GM12878 (cell line): Measurements from ENCODE around the gene ARHGEF6. TPM values are rescaled to one million over a fixed set of nuclear protein-coding genes. Genes with fewer than 3 reads are reported as not detected.

ENCODE experiments used
- ATAC-seq: fragments of 200-7000 bp; cut with Tn5 transposase; 3 replicates; pipeline ENCODE4 v1.9.1; 2020; ENCODE audit warnings: mild to moderate bottlenecking, moderate library complexity
- BruUV-seq: library from RNA; stranded (reverse); fragments of 400-500 nt; replicated peaks from 2 replicates; lab custom pipeline; 2021; lab: Mats Ljungman, UMichigan
- CTCF ChIA-PET: fragments of 300-600 bp; sonication (Branson Sonifier 250); formaldehyde crosslinking; extraction: SDS; loops from one replicate; lab custom pipeline; 2021; ENCODE audit warnings: inconsistent platforms; lab: Yijun Ruan, JAX
- POLR2A ChIA-PET: fragments of 350-600 bp; formaldehyde crosslinking; extraction: SDS; loops from one replicate; lab custom pipeline; 2021; ENCODE audit warnings: inconsistent platforms; lab: Charles Lee
- RAD21 ChIA-PET: fragments of 300-600 bp; sonication (Branson Sonifier 250); formaldehyde crosslinking; loops from one replicate; lab custom pipeline; 2023; ENCODE audit warnings: antibody characterized with exemption; ENCODE audit not compliant: unreplicated experiment; lab: Charles Lee
- SMC1A ChIA-PET: fragments of 300-600 bp; sonication (Branson Sonifier 250); formaldehyde crosslinking; loops from one replicate; lab custom pipeline; 2023; ENCODE audit not compliant: unreplicated experiment, uncharacterized antibody; lab: Charles Lee
- DNase-seq: peaks from one replicate; pipeline ENCODE4 v3.0.0-alpha.2; 2011; ENCODE audit warnings: low read depth, low spot score
- FAIRE-seq: peaks from 3 replicates; lab custom pipeline; 2011; peaks lifted over from hg19 to GRCh38; lab: Jason Lieb, UNC
- H2AFZ ChIP-seq: 2 replicates; pipeline ENCODE4 v1.6.0; 2011; ENCODE audit warnings: low read depth, low read length, control low read depth; ENCODE audit not compliant: control insufficient read depth
- H3K27ac ChIP-seq: 2 replicates; pipeline ENCODE4 v1.5.1; 2011; ENCODE audit warnings: control low read depth; ENCODE audit not compliant: control insufficient read depth, insufficient read depth
- H3K27me3 ChIP-seq, 2 experiments: replicated peaks in 1 of 2; 2 replicates each; pipeline versions ENCODE4 v1.6.0 to v1.6.1; 2011; ENCODE audit warnings: low read length in 1 of 2; ENCODE audit not compliant: control insufficient read depth in 2 of 2, insufficient read depth in 2 of 2
- H3K36me3 ChIP-seq, 2 experiments: 2 replicates each; pipeline ENCODE4 v1.5.1; 2011; ENCODE audit warnings: low read length in 1 of 2; ENCODE audit not compliant: control insufficient read depth in 2 of 2, insufficient read depth in 2 of 2
- H3K4me1 ChIP-seq: 2 replicates; pipeline ENCODE4 v1.6.1; 2011; ENCODE audit warnings: mild to moderate bottlenecking, low read length, moderate library complexity, mixed read lengths; ENCODE audit not compliant: control insufficient read depth, insufficient read depth
- H3K4me2 ChIP-seq: 2 replicates; pipeline ENCODE4 v1.6.0; 2011; ENCODE audit warnings: control low read depth; ENCODE audit not compliant: control insufficient read depth, insufficient read depth
- H3K4me3 ChIP-seq: fragments of 200-600 bp; sonication (generic); 2 replicates; pipeline ENCODE4 v1.5.1; 2016
- H3K79me2 ChIP-seq: 2 replicates; pipeline ENCODE4 v1.6.0; 2011; ENCODE audit warnings: low read length; ENCODE audit not compliant: control insufficient read depth, insufficient read depth
- H3K9ac ChIP-seq: 2 replicates; pipeline ENCODE4 v1.8.0; 2011; ENCODE audit warnings: low read length, control low read depth, mixed read lengths; ENCODE audit not compliant: control insufficient read depth, insufficient read depth
- H3K9me3 ChIP-seq: replicated peaks from 3 replicates; pipeline ENCODE4 v1.5.1; 2011; ENCODE audit warnings: mild to moderate bottlenecking, low read length; ENCODE audit not compliant: control insufficient read depth, insufficient read depth
- H4K20me1 ChIP-seq: 2 replicates; pipeline ENCODE4 v1.6.0; 2011; ENCODE audit not compliant: control insufficient read depth, insufficient read depth
- CHD2 ChIP-seq: IDR thresholded peaks from 2 replicates; pipeline ENCODE4 v1.6.1; 2011; ENCODE audit warnings: low read depth, low read length, improper control_type of control experiment, borderline replicate concordance
- CREM ChIP-seq: IDR thresholded peaks from 2 replicates; pipeline ENCODE4 v1.6.1; 2014; ENCODE audit warnings: antibody characterized with exemption, low read depth
- EP300 ChIP-seq, 2 experiments: fragments of 150-350 bp in 1 of 2; IDR thresholded peaks; 2 replicates each; pipeline ENCODE4 v1.6.1; 2011 to 2012; ENCODE audit warnings: low read depth in 2 of 2, low read length in 2 of 2, borderline replicate concordance in 1 of 2, improper control_type of control experiment in 1 of 2, inconsistent platforms in 1 of 2; ENCODE audit not compliant: control insufficient read depth in 1 of 2
- FOXM1 ChIP-seq: IDR thresholded peaks from 2 replicates; pipeline ENCODE4 v1.6.1; 2012; ENCODE audit warnings: low read depth, mild to moderate bottlenecking, inconsistent platforms, low read length, moderate library complexity
- KAT2A ChIP-seq: conservative IDR thresholded peaks from 2 replicates; pipeline ENCODE4 v1.6.1; 2011; ENCODE audit warnings: low read depth, low read length; ENCODE audit not compliant: control insufficient read depth
- MEF2A ChIP-seq: IDR thresholded peaks from 2 replicates; pipeline ENCODE4 v1.6.1; 2011; ENCODE audit warnings: low read depth, mild to moderate bottlenecking, low read length, moderate library complexity; ENCODE audit not compliant: insufficient read depth
- PML ChIP-seq: IDR thresholded peaks from 2 replicates; pipeline ENCODE4 v1.6.1; 2012; ENCODE audit warnings: low read length, inconsistent platforms
- RCOR1 ChIP-seq: conservative IDR thresholded peaks from 2 replicates; pipeline ENCODE4 v1.6.1; 2012; ENCODE audit warnings: low read depth, low read length, improper control_type of control experiment
- RUNX3 ChIP-seq: IDR thresholded peaks from 2 replicates; pipeline ENCODE4 v1.6.1; 2012; ENCODE audit warnings: low read length, inconsistent platforms
- SUZ12 ChIP-seq: fragments of 200-600 bp; sonication (generic); IDR thresholded peaks from one replicate; pipeline ENCODE4 v1.6.1; 2018; ENCODE audit warnings: antibody characterized with exemption, mild to moderate bottlenecking; ENCODE audit not compliant: unreplicated experiment
- TCF12 ChIP-seq: IDR thresholded peaks from 2 replicates; pipeline ENCODE4 v1.6.1; 2011; ENCODE audit warnings: low read depth, mild to moderate bottlenecking, low read length
- YBX1 ChIP-seq: fragments of 450-650 bp; IDR thresholded peaks from 2 replicates; pipeline ENCODE4 v1.6.1; 2016; ENCODE audit warnings: antibody characterized with exemption
- WGBS: methylation state at CpG from one replicate; pipeline ENCODE4 v1.1.6; 2016; ENCODE audit warnings: low lambda C conversion rate; ENCODE audit not compliant: insufficient replicate concordance, insufficient coverage; ENCODE audit errors: missing lambda C conversion rate; 5-methylcytosine and 5-hydroxymethylcytosine counted together
- in situ Hi-C: fragments of 300-500 bp; cut with MboI; formaldehyde crosslinking; loops from 9 replicates; pipeline ENCODE4 v1.14.3; 2018; ENCODE audit warnings: mixed read lengths
- intact Hi-C: fragments of 100-400 bp; cut with micrococcal nuclease; formaldehyde crosslinking; loops from one replicate; pipeline ENCODE4 v1.14.2; 2022; ENCODE audit not compliant: unreplicated experiment
- polyA plus RNA-seq, 11 experiments: library from polyadenylated mRNA; depleted of rRNA in 4 of 11; unstranded in 6 of 11; stranded (reverse) in 5 of 11; fragments of >200 nt; fragmentation: Nextera tagmentation in 4 of 11; fragmentation: Illumina TruSeq in 1 of 11; extraction: Ambion mirVana in 4 of 11; extraction: Trizol in 1 of 11; gene quantifications; 1 replicate in 1 of 11; 2 replicates in 10 of 11; pipeline versions ENCODE4 v1.2.1 to v1.2.3, GENCODE V29; 2011 to 2016; ENCODE audit warnings: inconsistent platforms in 2 of 11, missing spikeins in 2 of 11, low read depth in 1 of 11
- total RNA-seq, 4 experiments: library from RNA; depleted of rRNA in 3 of 4; stranded (reverse); fragments of >200 nt in 3 of 4; fragmentation: Illumina TruSeq in 1 of 4; extraction: Trizol in 1 of 4; gene quantifications; 2 replicates each; pipeline versions ENCODE4 v1.2.1 to v1.2.3, GENCODE V29; 2013 to 2021
- TF ChIP-seq, protein P1 (sequence below): IDR thresholded peaks from 2 replicates; pipeline ENCODE4 v1.6.1; 2012; ENCODE audit warnings: low read length, inconsistent platforms
- TF ChIP-seq, protein P2 (sequence below): IDR thresholded peaks from 2 replicates; pipeline ENCODE4 v1.6.1; 2011; ENCODE audit warnings: borderline replicate concordance, low read depth, mild to moderate bottlenecking, moderate library complexity, mixed read lengths, low read length; ENCODE audit not compliant: insufficient read depth; ENCODE audit errors: extremely low read length
- TF ChIP-seq, protein P3 (sequence below): fragments of 450-650 bp; IDR thresholded peaks from 2 replicates; pipeline ENCODE4 v1.6.1; 2017; ENCODE audit warnings: mild to moderate bottlenecking, low read depth, inconsistent platforms; ENCODE audit not compliant: poor library complexity, severe bottlenecking

ARHGEF6 gene
- total and polyA plus RNA-seq, 10 of the 15 experiments (the other 5 are each of a cell fraction or from before 2014, with no cell fraction given): 5.4 to 29.7 (median 18.0) TPM

DNA sequence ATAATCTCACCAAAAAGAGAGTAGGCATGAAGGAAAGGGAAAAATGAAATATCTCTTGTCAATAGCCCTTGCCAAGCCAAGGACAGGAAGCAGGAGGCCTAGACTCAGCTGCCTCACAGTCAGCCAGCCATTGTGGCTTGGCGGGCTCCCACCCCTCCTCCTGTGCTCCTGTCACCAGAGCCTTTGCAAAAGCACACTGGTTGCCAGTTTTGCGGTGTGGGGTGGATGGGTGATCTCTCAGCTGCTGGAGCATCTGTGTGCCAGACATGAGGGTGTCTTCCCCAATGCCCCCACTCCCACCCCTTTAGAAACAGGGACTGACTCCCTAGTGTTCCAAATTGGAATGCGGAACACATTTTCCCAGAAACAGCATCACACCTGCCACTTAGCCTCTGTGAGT is 26.1 kb downstream of the ARHGEF6 start (continued):
- no peak for TF ChIP-seq EP300 (IDR thresholded peaks at IDR 0.05; ENCODE audit: borderline replicate concordance in 1 of 2, control insufficient read depth in 1 of 2, low read depth in 2 of 2, low read length in 2 of 2)
- no peak for TF ChIP-seq CREM
- TF ChIP-seq, protein P1, sequence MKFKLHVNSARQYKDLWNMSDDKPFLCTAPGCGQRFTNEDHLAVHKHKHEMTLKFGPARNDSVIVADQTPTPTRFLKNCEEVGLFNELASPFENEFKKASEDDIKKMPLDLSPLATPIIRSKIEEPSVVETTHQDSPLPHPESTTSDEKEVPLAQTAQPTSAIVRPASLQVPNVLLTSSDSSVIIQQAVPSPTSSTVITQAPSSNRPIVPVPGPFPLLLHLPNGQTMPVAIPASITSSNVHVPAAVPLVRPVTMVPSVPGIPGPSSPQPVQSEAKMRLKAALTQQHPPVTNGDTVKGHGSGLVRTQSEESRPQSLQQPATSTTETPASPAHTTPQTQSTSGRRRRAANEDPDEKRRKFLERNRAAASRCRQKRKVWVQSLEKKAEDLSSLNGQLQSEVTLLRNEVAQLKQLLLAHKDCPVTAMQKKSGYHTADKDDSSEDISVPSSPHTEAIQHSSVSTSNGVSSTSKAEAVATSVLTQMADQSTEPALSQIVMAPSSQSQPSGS: no peak
- TF ChIP-seq KAT2A: no peak

DNA sequence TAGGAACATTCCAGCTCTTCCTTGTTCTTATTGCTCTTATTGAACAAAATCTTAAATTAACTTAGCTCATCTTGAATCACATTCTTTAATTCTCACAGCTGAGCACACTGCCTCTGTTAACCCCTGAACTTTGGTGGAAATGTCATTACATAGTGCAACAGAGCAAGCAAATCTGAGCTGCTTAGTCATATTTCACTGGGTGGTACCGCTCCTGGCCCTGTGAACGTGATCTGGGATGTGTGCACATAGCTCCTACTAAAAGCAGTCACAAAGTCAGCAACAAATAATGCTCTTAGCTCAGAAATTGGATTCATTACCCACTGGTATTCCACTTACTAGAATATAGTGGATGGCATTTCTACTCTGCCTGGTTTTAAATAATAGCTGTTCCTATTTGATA is 27.9 kb downstream of the ARHGEF6 start:
- no peaks in the 10 kb centered on the region for H3K9me3 ChIP-seq
- 20% methylated on average over 2 of the region's 2 CpGs for WGBS
- no peaks in the 10 kb centered on the region for H4K20me1 ChIP-seq
- H3K79me2 ChIP-seq: no peaks in the 10 kb centered on the region
- FAIRE-seq: no peak
- ChIA-PET SMC1A (interaction anchor here (0.7 to 1.9 kb wide), 9 partner anchors 8 to 59 kb away, joined by 3 to 6 read pairs (median 3); no protein-coding TSS in a partner anchor), CTCF (interaction anchor here (0.7 to 1.4 kb wide), 4 partner anchors 9 to 58 kb away, joined by 3 to 4 read pairs (median 4); no protein-coding TSS in a partner anchor), POLR2A (interaction anchor here (0.7 kb wide), 1 partner anchor 126 kb away, joined by 3 read pairs; no protein-coding TSS in a partner anchor), RAD21 (interaction anchor here (0.6 to 1.1 kb wide), 2 partner anchors 13 to 127 kb away, joined by 3 read pairs; no protein-coding TSS in a partner anchor)
- no peaks in the 10 kb centered on the region for H3K36me3 ChIP-seq
- no peak for DNase-seq
- H3K27me3 ChIP-seq: no peaks in the 10 kb centered on the region
- H3K27ac ChIP-seq: no peak overlapping the region
- no peak overlapping the region for H3K4me3 ChIP-seq
- H2AFZ ChIP-seq: no peak overlapping the region
- no peak overlapping the region for H3K9ac ChIP-seq
- no peak for TF ChIP-seq YBX1
- no peak for TF ChIP-seq PML
- no peak for TF ChIP-seq FOXM1
- no peak for TF ChIP-seq SUZ12
- TF ChIP-seq, protein P2, sequence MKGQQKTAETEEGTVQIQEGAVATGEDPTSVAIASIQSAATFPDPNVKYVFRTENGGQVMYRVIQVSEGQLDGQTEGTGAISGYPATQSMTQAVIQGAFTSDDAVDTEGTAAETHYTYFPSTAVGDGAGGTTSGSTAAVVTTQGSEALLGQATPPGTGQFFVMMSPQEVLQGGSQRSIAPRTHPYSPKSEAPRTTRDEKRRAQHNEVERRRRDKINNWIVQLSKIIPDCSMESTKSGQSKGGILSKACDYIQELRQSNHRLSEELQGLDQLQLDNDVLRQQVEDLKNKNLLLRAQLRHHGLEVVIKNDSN: no peak
- TF ChIP-seq, protein P3, sequence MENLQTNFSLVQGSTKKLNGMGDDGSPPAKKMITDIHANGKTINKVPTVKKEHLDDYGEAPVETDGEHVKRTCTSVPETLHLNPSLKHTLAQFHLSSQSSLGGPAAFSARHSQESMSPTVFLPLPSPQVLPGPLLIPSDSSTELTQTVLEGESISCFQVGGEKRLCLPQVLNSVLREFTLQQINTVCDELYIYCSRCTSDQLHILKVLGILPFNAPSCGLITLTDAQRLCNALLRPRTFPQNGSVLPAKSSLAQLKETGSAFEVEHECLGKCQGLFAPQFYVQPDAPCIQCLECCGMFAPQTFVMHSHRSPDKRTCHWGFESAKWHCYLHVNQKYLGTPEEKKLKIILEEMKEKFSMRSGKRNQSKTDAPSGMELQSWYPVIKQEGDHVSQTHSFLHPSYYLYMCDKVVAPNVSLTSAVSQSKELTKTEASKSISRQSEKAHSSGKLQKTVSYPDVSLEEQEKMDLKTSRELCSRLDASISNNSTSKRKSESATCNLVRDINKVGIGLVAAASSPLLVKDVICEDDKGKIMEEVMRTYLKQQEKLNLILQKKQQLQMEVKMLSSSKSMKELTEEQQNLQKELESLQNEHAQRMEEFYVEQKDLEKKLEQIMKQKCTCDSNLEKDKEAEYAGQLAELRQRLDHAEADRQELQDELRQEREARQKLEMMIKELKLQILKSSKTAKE: no peak
- TF ChIP-seq TCF12: no peak
- no peak for TF ChIP-seq MEF2A
- TF ChIP-seq RCOR1: no peak
- no peak for TF ChIP-seq CHD2
- no peak for TF ChIP-seq RUNX3
- BruUV-seq: no TSS peak
- ATAC-seq: no peak
- in situ Hi-C loops (no loop called here), intact Hi-C loops (no loop called here)
- no peak overlapping the region for H3K4me2 ChIP-seq
- no peaks in the 10 kb centered on the region; the same call in 1 of the 2 replicates for H3K4me1 ChIP-seq
